MCF 10A (cell line): Measurements from ENCODE around the gene MAML2. TPM values are rescaled to one million over a fixed set of nuclear protein-coding genes. Genes with fewer than 3 reads are reported as not detected.
A peak's percentile ranks its signal among the peaks of the same experiment; 100 is the strongest.

ENCODE experiments used
- Bru-seq: library from RNA; stranded (reverse); fragments of 400-500 nt; gene quantifications from one replicate; lab custom pipeline; 2021; lab: Mats Ljungman, UMichigan
- BruChase-seq, 2 experiments: library from RNA; stranded (reverse); fragments of 400-500 nt; gene quantifications; one replicate each; lab custom pipeline; 2021; lab: Mats Ljungman, UMichigan
- BruUV-seq: library from RNA; stranded (reverse); fragments of 400-500 nt; replicated peaks from 2 replicates; lab custom pipeline; 2021; lab: Mats Ljungman, UMichigan
- CTCF ChIA-PET: fragments of 300-600 bp; sonication (Branson Sonifier 250); formaldehyde crosslinking; extraction: SDS; loops from one replicate; lab custom pipeline; 2021; ENCODE audit warnings: antibody characterized with exemption, inconsistent platforms; lab: Yijun Ruan, JAX
- POLR2A ChIA-PET: fragments of 300-600, 350-650 bp; sonication (Branson Sonifier 250); formaldehyde crosslinking; extraction: SDS; loops from one replicate; lab custom pipeline; 2020; ENCODE audit warnings: antibody characterized with exemption, inconsistent platforms; lab: Yijun Ruan, JAX
- DNase-seq: peaks from one replicate; pipeline ENCODE4 v3.0.0-alpha.2; 2018; ENCODE audit not compliant: unreplicated experiment
- H3K27ac Mint-ChIP-seq: one replicate; pipeline ENCODE4 v1.8.0; 2022; ENCODE audit warnings: mild to moderate bottlenecking, low read depth, mixed read lengths; ENCODE audit not compliant: unreplicated experiment
- H3K27me3 Mint-ChIP-seq: one replicate; pipeline ENCODE4 v1.8.0; 2022; ENCODE audit warnings: mixed read lengths; ENCODE audit not compliant: insufficient read depth, unreplicated experiment
- H3K36me3 Mint-ChIP-seq: one replicate; pipeline ENCODE4 v1.8.0; 2022; ENCODE audit warnings: mild to moderate bottlenecking, moderate library complexity, mixed read lengths; ENCODE audit not compliant: insufficient read depth, unreplicated experiment
- H3K4me1 Mint-ChIP-seq: one replicate; pipeline ENCODE4 v1.8.0; 2022; ENCODE audit warnings: mixed read lengths; ENCODE audit not compliant: insufficient read depth, unreplicated experiment
- H3K4me3 Mint-ChIP-seq: one replicate; pipeline ENCODE4 v1.8.0; 2022; ENCODE audit warnings: mild to moderate bottlenecking, moderate library complexity, mixed read lengths; ENCODE audit not compliant: unreplicated experiment
- H3K9me3 Mint-ChIP-seq: one replicate; pipeline ENCODE4 v1.8.0; 2022; ENCODE audit warnings: mixed read lengths; ENCODE audit not compliant: unreplicated experiment
- CTCF ChIP-seq: fragments of 200-600 bp; IDR thresholded peaks from one replicate; pipeline ENCODE4 v1.8.0; 2022; ENCODE audit warnings: antibody characterized with exemption, mild to moderate bottlenecking; ENCODE audit not compliant: unreplicated experiment
- intact Hi-C: fragments of 100-400 bp; cut with micrococcal nuclease; formaldehyde crosslinking; loops from 2 replicates; pipeline ENCODE4 v1.14.1; 2022
- long read RNA-seq: library from polyadenylated mRNA; stranded (forward); transcript quantifications from one replicate; pipeline ENCODE4 v2.0.0, GENCODE V29; 2022
- total RNA-seq: library from RNA; stranded (reverse); gene quantifications from 2 replicates; pipeline ENCODE4 v1.2.3, GENCODE V29; 2022

The MAML2 gene
- total RNA-seq (5.3 and 8.6 TPM in 2 replicates), Bru-seq, nascent RNA (percentile 70 among the genes with signal in this experiment), BruChase-seq, experiment 1, labeled RNA remaining after a 6-hour chase (percentile 55 among the genes with signal in this experiment), BruChase-seq, experiment 2, labeled RNA remaining after a 2-hour chase (percentile 68 among the genes with signal in this experiment)
- long read RNA-seq, partial matches to known transcripts = 0 of 7 reads
- long read RNA-seq, other reads (novel, unspliced or antisense) = 6 of 7 reads

GRCh38 chr11:96342961-96343711, at the start of gene MAML2:
TSS of gene MAML2 (minus strand) at chr11:96343195. CDS start at chr11:96341895, 1,300 bp downstream.
- Mint-ChIP-seq H3K36me3 (peaks cover 6% of the 10 kb centered on the region), H3K4me1 (peaks cover 35% of the 10 kb centered on the region), H3K9me3 (no peaks in the 10 kb centered on the region), H3K27me3 (no peaks in the 10 kb centered on the region), H3K27ac (peak within 1 kb of the TSS; percentile 94), H3K4me3 (peak within 1 kb of the TSS; percentile 95)
- intact Hi-C loops = loop anchor here (1.0 to 5.0 kb wide), 11 partner anchors 50 to 507 kb away; partner anchors contain the start of gene MTMR2
- no TSS peak for BruUV-seq
- DNase-seq = peak; percentile 93
- TF ChIP-seq CTCF = peak; percentile 97
- ChIA-PET CTCF (interaction anchor here (0.6 to 11.2 kb wide), 107 partner anchors 11 to 1827 kb away, joined by 3 to 202 read pairs (median 5); partner anchors contain the start of genes CCDC82, JRKL and MTMR2), POLR2A (interaction anchor here (0.6 to 8.4 kb wide), 42 partner anchors 15 to 1788 kb away, joined by 3 to 217 read pairs (median 4); partner anchors contain the start of genes CCDC82, CEP57 and JRKL)

GRCh38 chr11:96391698-96392307, 48.8 kb upstream of the MAML2 start:
- no peak overlapping the region for H3K27ac Mint-ChIP-seq
- intact Hi-C loops = loop anchor here (2.0 kb wide), 1 partner anchor 337 kb away; no protein-coding TSS in a partner anchor
- peak overlapping the region; percentile 42 for H3K4me3 Mint-ChIP-seq
- H3K9me3 Mint-ChIP-seq = no peaks in the 10 kb centered on the region
- no peak for TF ChIP-seq CTCF
- no peaks in the 10 kb centered on the region for H3K27me3 Mint-ChIP-seq
- ChIA-PET POLR2A (no interaction called here), CTCF (interaction anchor here (0.6 to 1.4 kb wide), 7 partner anchors 12 to 1738 kb away, joined by 3 to 7 read pairs (median 3); partner anchors contain the start of gene MAML2)
- H3K4me1 Mint-ChIP-seq = peaks cover 11% of the 10 kb centered on the region
- H3K36me3 Mint-ChIP-seq = peaks cover 4% of the 10 kb centered on the region
- no peak for DNase-seq
- no TSS peak for BruUV-seq

GRCh38 chr11:96390488-96390792, 47.4 kb upstream of the MAML2 start:
- intact Hi-C loops = no loop called here
- Mint-ChIP-seq H3K9me3 (no peaks in the 10 kb centered on the region), H3K27ac (peak overlapping the region; percentile 93), H3K4me3 (peak overlapping the region; percentile 77), H3K4me1 (peaks cover 11% of the 10 kb centered on the region), H3K36me3 (peaks cover 4% of the 10 kb centered on the region), H3K27me3 (no peaks in the 10 kb centered on the region)
- TSS peak; percentile 69 for BruUV-seq
- no peak for DNase-seq
- CTCF ChIA-PET = interaction anchor here (0.7 to 3.5 kb wide), 6 partner anchors 9 to 554 kb away, joined by 3 to 15 read pairs (median 6); partner anchors contain the start of gene MAML2
- POLR2A ChIA-PET = interaction anchor here (0.5 to 3.5 kb wide), 12 partner anchors 11 to 1314 kb away, joined by 3 to 42 read pairs (median 6); partner anchors contain the start of genes CEP57, FAM76B and MAML2
- no peak for TF ChIP-seq CTCF
